ENCODE results near the gene MMP25. TPM values are rescaled to one million over a fixed set of nuclear protein-coding genes. Genes with fewer than 3 reads are reported as not detected.

The MMP25 gene
- total RNA-seq, 1 experiment from 2014 or later = 0.11 TPM

DNA sequence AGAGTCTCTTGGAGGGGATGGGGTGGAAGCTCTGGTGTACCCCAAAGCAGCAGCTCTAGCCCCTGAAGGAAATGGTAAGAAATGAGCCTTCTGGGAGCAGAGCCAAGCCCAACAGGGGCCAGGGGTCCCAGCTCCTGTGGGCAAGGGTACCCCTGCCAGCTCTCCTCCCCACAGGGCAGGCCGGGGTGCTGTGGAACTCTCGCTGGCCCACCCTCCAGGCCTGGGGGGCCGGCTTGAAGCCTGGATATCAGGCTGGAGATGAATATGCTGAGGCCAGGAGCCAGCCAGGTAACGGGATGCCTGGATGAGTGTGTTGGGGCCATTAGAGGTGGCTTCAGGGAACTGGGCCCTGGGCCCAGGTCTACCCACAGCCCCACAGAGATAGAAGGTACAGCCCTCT, 45.8 kb upstream of the MMP25 start:
- Histone ChIP-seq H3K27me3 (replicated peaks; ENCODE audit: control insufficient read depth, insufficient read depth, low read length) (no peaks in the 10 kb centered on the region), H3K9me3 (no peaks in the 10 kb centered on the region), H3K36me3 (ENCODE audit: control insufficient read depth, insufficient read depth, low read length) (peaks cover 1% of the 10 kb centered on the region; the same call in 1 of the 2 replicates), H3K4me1 (peaks cover 3% of the 10 kb centered on the region; the same call in 1 of the 2 replicates), H3K4me3 (ENCODE audit: low read depth, low read length) (no peak overlapping the region)
- Mint-ChIP-seq H3K4me1 (ENCODE audit: low read depth, unreplicated experiment) (no peaks in the 10 kb centered on the region), H3K27ac (ENCODE audit: unreplicated experiment) (no peak overlapping the region), H3K27me3 (ENCODE audit: insufficient read depth, unreplicated experiment) (no peaks in the 10 kb centered on the region), H3K9me3 (ENCODE audit: unreplicated experiment) (no peaks in the 10 kb centered on the region), H3K4me3 (ENCODE audit: unreplicated experiment) (no peak overlapping the region), H3K36me3 (ENCODE audit: insufficient read depth, unreplicated experiment) (peaks cover 19% of the 10 kb centered on the region)
- TF ChIP-seq, protein P1, sequence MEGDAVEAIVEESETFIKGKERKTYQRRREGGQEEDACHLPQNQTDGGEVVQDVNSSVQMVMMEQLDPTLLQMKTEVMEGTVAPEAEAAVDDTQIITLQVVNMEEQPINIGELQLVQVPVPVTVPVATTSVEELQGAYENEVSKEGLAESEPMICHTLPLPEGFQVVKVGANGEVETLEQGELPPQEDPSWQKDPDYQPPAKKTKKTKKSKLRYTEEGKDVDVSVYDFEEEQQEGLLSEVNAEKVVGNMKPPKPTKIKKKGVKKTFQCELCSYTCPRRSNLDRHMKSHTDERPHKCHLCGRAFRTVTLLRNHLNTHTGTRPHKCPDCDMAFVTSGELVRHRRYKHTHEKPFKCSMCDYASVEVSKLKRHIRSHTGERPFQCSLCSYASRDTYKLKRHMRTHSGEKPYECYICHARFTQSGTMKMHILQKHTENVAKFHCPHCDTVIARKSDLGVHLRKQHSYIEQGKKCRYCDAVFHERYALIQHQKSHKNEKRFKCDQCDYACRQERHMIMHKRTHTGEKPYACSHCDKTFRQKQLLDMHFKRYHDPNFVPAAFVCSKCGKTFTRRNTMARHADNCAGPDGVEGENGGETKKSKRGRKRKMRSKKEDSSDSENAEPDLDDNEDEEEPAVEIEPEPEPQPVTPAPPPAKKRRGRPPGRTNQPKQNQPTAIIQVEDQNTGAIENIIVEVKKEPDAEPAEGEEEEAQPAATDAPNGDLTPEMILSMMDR (IDR thresholded peaks at IDR 0.05; ENCODE audit: insufficient read depth in 1 of 2, low read depth in 1 of 2, low read length in 1 of 2, severe bottlenecking in 1 of 2, unreplicated experiment in 1 of 2) = no peak
- POLR2A ChIA-PET = no interaction called here
- intact Hi-C loops (cut with micrococcal nuclease; ENCODE audit: unreplicated experiment) = no loop called here
- no peak for DNase-seq
- CTCF ChIA-PET = interaction anchor here (0.5 to 1.9 kb wide), 4 partner anchors 20 to 122 kb away, joined by 4 to 15 read pairs (median 4); partner anchors contain the start of gene TNFRSF12A
- BruUV-seq (replicated peaks) = no TSS peak

DNA sequence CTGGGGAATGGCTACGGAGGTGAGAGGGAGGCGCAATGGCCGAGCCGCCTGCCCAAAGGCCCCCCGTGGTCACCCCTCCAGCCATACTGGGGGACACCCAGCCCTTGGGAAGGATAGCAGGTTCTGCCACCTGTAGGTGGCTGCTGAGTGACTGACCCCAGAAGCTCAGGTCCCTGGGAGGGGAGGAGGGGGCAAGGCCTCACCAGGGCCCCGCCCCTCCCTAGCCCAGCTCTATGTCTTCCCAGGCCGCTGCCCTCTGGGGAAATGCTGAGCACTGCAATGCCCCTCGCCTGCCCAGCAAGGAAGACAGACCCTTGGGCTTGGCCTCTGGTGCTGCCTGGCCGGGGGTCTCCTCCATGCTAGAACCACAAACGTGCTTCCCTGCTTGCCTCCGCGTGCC, 45.0 kb upstream of the MMP25 start:
- Histone ChIP-seq H3K27me3 (replicated peaks; ENCODE audit: control insufficient read depth, insufficient read depth, low read length) (no peaks in the 10 kb centered on the region), H3K4me3 (ENCODE audit: low read depth, low read length) (no peak overlapping the region), H3K4me1 (peaks cover 11% of the 10 kb centered on the region), H3K36me3 (ENCODE audit: control insufficient read depth, insufficient read depth, low read length) (peaks cover 1% of the 10 kb centered on the region; the same call in 1 of the 2 replicates), H3K9me3 (no peaks in the 10 kb centered on the region)
- intact Hi-C loops (cut with micrococcal nuclease; ENCODE audit: unreplicated experiment) = no loop called here
- Mint-ChIP-seq H3K36me3 (ENCODE audit: insufficient read depth, unreplicated experiment) (peaks cover 19% of the 10 kb centered on the region), H3K4me3 (ENCODE audit: unreplicated experiment) (no peak overlapping the region), H3K27me3 (ENCODE audit: insufficient read depth, unreplicated experiment) (no peaks in the 10 kb centered on the region), H3K9me3 (ENCODE audit: unreplicated experiment) (no peaks in the 10 kb centered on the region), H3K27ac (ENCODE audit: unreplicated experiment) (no peak overlapping the region), H3K4me1 (ENCODE audit: low read depth, unreplicated experiment) (no peaks in the 10 kb centered on the region)
- ChIA-PET CTCF (interaction anchor here (0.5 to 1.9 kb wide), 7 partner anchors 9 to 509 kb away, joined by 3 to 15 read pairs (median 4); partner anchors contain the start of gene ZNF213), POLR2A (no interaction called here)
- no TSS peak for BruUV-seq (replicated peaks)
- TF ChIP-seq, protein P1 (IDR thresholded peaks at IDR 0.05; ENCODE audit: insufficient read depth in 1 of 2, low read depth in 1 of 2, low read length in 1 of 2, severe bottlenecking in 1 of 2, unreplicated experiment in 1 of 2) = no peak
- peak in 1 of 2 experiments; percentile 43 for DNase-seq

DNA sequence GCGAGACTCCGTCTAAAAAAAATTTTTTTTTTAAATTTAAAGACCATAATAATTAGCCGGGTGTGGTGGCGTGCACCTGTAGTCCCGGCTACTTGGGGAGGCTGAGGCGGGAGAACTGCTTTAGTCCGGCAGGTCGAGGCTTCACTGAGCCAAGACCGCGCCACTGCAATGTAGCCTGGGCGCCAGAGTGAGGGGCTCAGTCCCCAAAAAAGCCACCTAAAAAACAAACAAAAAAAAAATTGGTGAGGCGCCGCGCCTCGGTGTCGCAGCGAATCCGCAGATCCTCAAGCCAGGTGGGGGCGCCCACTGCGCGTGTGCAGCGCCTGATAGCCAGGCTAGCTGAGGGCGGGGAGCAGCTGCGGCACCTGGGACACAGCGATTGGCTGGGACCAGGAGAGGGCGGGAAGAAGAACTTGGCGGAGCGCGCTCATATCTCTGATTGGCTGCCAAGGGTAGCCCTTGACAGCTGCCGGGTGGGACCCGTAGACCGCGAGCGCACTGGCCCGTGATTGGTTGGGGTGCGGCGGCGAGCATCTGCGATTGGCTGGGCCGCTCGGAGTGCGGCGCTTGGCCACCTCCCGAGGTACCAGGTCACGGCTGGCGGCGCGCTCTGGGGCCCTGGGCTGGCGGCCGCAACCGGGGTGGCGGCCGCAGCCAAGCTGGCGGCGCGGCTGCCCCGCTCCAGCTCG, 42.6 kb upstream of the MMP25 start:
- H3K4me3 ChIP-seq (ENCODE audit: low read depth, low read length) = peak overlapping the region; percentile 52
- Mint-ChIP-seq H3K27me3 (ENCODE audit: insufficient read depth, unreplicated experiment) (no peaks in the 10 kb centered on the region), H3K27ac (ENCODE audit: unreplicated experiment) (no peak overlapping the region), H3K36me3 (ENCODE audit: insufficient read depth, unreplicated experiment) (peaks cover 28% of the 10 kb centered on the region), H3K4me1 (ENCODE audit: low read depth, unreplicated experiment) (peaks cover 18% of the 10 kb centered on the region), H3K4me3 (ENCODE audit: unreplicated experiment) (peak overlapping the region; percentile 89), H3K9me3 (ENCODE audit: unreplicated experiment) (no peaks in the 10 kb centered on the region)
- DNase-seq = peak; percentile 98 to 99
- TF ChIP-seq, protein P1 (IDR thresholded peaks at IDR 0.05; ENCODE audit: insufficient read depth in 1 of 2, low read depth in 1 of 2, low read length in 1 of 2, severe bottlenecking in 1 of 2, unreplicated experiment in 1 of 2) = peak; percentile 42 to 80
- intact Hi-C loops (cut with micrococcal nuclease; ENCODE audit: unreplicated experiment) = loop anchor here (1.0 kb wide), 2 partner anchors 18 to 25 kb away; no protein-coding TSS in a partner anchor
- CTCF ChIA-PET = interaction anchor here (0.5 to 6.6 kb wide), 11 partner anchors 12 to 535 kb away, joined by 3 to 113 read pairs (median 5); partner anchors contain the start of genes HCFC1R1, THOC6 and TNFRSF12A
- POLR2A ChIA-PET = interaction anchor here (0.6 to 6.5 kb wide), 7 partner anchors 18 to 261 kb away, joined by 3 to 83 read pairs (median 5); partner anchors contain the start of genes HCFC1R1, IL32, PKMYT1 and THOC6
- no TSS peak for BruUV-seq (replicated peaks)
- H3K36me3 ChIP-seq (ENCODE audit: control insufficient read depth, insufficient read depth, low read length) = peaks cover 1% of the 10 kb centered on the region; the same call in 1 of the 2 replicates
- H3K9me3 ChIP-seq = no peaks in the 10 kb centered on the region
- no peaks in the 10 kb centered on the region for H3K27me3 ChIP-seq (replicated peaks; ENCODE audit: control insufficient read depth, insufficient read depth, low read length)
- H3K4me1 ChIP-seq = peaks cover 35% of the 10 kb centered on the region
